ENCODE measurements around the gene RUVBL1. TPM values are rescaled to one million over a fixed set of nuclear protein-coding genes. Genes with fewer than 3 reads are reported as not detected.
"Not testable (repeated sequence)": the region's sequence is repeated elsewhere in the genome, so short reads cannot be mapped to it uniquely, and the experiment has no call there.

RUVBL1 gene
- total RNA-seq, result 46.8 and 59.5 TPM in 2 replicates

DNA sequence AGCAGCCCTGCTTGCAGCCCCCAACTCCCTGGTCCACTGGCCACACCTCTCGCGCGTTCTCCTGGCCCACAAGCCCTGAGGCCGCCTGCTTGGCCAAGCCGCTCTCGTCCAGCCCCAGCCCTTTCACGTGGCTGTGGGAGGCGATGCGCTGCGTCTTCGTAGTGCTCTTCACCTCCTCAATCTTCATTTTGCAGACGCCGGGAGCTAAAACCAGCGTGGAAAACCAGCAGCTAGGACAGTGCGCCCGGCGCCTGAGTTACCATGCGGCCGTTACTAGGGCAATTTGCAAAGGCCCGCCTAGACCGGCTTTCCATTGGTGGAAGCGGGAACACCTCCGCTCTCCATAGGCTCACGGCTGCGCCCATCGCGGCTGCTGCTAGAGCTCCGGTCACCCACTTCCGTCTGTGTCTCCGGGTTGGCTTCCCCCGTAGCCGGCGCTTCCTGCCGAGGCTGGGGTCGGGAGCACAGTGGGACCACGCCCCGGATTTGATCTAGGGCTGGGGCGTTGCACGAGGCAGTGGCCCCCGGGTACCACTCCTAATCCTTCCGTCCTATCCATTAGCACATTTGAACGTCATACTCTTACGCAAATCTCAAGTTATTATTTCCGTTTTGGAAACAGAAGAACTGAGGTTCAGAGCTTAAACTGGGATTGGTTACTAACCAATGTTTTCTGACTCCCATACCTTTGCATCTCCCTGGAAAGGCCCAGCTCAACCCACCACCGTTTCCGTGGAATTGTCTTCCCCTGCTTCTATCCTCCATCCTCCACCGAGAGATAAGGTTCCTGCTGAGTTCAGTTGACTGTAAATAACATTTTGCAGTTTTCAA, at the start of gene RUVBL1:
RUVBL1 (minus strand) TSS at position 275 of the 831 bp plus-strand sequence; CDS start at position 187, 88 bp downstream.
- peak; percentile 83 for DNase-seq (ENCODE audit: extremely low read depth, low read depth, low spot score)

DNA sequence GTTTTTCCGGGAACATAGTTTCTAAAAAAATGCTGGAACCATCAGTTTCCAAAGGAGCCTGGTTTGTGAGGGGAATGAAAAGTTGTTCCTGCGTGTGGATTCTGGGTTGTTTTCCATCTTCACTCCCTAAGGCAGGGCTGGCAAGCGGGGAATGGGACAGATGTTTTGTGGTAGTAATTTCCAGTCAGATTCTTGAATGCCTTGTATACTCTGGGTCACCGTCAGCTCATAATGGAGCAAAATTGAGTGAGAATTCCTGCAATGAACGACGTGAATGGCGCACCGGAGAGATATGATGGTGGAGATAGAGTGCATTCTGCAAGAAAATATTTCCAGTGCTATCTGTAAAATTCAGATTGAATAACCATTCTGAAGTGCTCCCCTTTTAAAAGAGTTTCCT, 49.6 kb upstream of the RUVBL1 start:
- DNase-seq (ENCODE audit: extremely low read depth, low read depth, low spot score), result no peak

DNA sequence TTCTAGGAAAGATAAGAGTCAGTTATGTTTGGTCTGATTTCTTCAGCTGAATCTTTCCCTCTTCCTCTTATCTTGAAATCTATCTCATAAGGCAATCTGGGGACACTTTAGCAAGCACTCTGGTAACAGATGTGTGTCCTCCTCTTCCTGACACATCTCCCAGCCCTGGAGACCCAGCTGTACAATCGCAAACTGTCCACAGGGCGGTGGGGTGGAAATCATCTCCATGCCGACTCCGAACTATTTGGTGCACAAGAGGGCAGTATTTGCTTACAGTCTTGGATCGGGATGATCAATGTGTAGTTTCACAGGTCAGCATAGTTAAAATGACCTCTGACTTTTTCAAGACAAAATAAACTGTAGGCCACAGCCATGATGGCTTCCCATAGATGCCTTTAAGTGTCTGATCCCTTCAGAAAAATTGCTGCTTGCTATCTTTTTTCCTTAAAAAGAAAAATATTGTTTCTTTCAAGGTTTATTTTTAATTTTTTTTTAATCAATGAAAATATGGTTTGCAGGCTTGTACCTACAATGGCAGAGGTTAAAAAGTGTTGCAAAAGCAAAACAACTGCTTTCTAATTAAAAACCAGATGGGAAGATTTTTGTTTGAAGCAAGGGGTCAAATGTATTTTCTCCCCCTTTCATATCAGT, 47.4 kb upstream of the RUVBL1 start:
- DNase-seq (ENCODE audit: extremely low read depth, low read depth, low spot score), result peak; percentile 36

GRCh38 chr3:128168836-128169235, 45.2 kb upstream of the RUVBL1 start:
- DNase-seq (ENCODE audit: extremely low read depth, low read depth, low spot score), result no peak

- DNase-seq (ENCODE audit: extremely low read depth, low read depth, low spot score), result no peak
Observed at GRCh38 chr3:128167973-128168674, 44.5 kb upstream of the RUVBL1 start.

- no peak for DNase-seq (ENCODE audit: extremely low read depth, low read depth, low spot score)
Observed at GRCh38 chr3:128167646-128167972, 44.0 kb upstream of the RUVBL1 start.

DNA sequence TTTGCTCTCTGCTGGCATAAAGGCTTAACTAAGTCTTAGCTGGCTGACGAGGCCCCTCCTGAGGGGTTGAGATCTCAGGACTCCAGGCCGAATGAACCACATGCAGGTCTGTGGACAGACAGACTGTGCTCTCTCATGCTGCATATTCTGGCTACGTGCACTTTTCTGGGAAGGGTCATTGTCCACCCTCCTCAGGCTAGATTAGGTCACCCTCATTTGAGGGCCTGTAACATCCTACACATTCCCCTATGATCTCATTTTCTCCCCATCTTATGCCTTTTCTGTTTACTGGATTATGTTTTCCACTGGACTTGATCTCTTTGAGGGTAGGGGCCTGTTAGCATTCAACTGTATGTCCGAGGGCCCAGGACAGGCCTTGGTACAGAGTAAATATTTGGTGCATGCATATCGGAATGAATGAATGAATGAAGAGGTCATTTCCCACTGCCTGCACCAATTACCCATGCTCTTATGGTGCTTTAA, 43.4 kb upstream of the RUVBL1 start:
- DNase-seq (ENCODE audit: extremely low read depth, low read depth, low spot score), result no peak

GRCh38 chr3:128163432-128163831, 39.8 kb upstream of the RUVBL1 start:
- DNase-seq (ENCODE audit: extremely low read depth, low read depth, low spot score), result no peak

DNA sequence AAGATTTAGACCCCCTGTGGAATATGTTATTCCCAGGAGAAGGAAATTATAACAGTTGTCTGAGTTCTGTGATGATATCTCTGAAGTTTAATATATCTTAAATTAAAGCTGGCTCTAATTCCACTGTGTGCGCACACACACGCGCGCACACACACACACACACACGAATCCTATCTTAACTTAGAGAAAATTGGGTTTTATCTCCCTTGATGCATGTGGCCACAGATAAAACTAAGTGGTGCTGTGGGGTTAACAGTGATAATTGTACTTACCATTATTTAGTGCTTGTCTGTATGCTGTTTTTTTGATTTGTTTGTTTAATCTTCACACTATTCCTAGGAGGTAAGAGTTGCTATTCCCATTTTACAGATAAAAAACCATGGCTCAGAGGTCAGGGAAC, 37.0 kb upstream of the RUVBL1 start:
- DNase-seq (ENCODE audit: extremely low read depth, low read depth, low spot score), result no peak

- DNase-seq (ENCODE audit: extremely low read depth, low read depth, low spot score), result no peak
Observed at GRCh38 chr3:128155616-128156360, 32.2 kb upstream of the RUVBL1 start.

- DNase-seq (ENCODE audit: extremely low read depth, low read depth, low spot score), result not testable (repeated sequence)
Observed at GRCh38 chr3:128154354-128154753, 30.7 kb upstream of the RUVBL1 start.

DNA sequence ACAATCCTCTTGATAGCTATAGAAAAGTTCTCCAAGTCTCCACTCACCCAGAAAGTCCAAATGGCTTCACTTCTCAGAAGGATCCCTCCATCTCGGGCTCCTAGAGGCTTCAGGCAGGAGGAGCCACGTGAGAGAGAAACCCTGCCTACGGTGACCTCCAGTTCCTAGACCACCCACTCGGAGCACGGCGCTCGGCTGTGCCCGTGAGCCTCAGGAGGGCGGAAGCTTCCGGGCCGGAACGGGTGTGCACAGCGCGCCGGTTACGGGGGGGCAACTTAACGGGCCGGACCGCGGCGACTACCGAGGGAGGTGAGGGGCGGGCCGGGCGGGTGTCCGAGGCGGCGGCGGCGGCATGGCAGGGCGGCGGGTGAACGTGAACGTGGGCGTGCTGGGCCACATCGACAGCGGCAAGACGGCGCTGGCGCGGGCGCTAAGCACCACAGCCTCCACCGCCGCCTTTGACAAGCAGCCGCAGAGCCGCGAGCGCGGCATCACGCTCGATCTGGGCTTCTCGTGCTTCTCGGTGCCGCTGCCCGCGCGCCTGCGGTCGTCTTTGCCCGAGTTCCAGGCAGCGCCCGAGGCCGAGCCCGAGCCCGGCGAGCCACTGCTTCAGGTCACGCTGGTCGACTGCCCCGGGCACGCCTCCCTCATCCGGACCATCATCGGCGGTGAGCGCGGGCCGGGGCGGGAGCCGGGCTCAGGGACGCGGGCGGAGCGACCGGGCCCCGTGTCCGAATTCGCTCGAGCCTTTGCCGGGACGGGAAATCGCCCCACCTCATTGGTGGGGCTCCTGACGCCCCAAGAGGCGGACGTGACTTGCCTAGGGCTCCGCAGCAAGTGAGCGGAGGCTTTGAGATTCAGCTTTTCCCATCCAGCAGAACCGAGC, 29.8 kb upstream of the RUVBL1 start, which contains the start of gene EEFSEC:
EEFSEC (plus strand) TSS at position 326 of the 886 bp plus-strand sequence; CDS start at position 353, 27 bp downstream.
- no peak for DNase-seq (ENCODE audit: extremely low read depth, low read depth, low spot score)

- DNase-seq (ENCODE audit: extremely low read depth, low read depth, low spot score), result no peak
Observed at GRCh38 chr3:128152419-128153155, 29.0 kb upstream of the RUVBL1 start.

DNA sequence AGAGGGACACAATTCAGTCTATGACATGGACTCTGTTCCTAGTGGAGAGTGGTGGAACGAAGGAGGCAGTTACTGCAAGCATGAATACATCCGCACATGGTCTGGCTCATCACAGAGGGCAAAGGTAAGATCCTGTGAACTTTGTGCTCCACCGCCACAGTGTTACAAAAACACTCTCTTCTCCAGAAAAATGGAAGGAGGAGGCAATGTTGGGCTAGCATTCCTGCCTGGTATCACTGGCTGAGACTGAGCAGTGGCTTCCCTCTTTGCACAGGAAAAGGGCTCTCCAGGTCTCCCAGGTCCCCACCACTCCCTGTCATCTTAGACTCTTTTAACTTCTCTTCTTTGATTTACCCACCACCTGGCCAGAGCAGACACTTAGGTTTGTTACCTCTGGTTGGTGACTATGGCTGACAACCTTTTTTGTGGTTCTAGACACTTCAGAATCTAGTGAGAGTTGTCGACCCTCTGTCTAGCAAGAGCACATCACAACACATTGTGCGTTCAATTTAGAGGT, 28.2 kb upstream of the RUVBL1 start:
- no peak for DNase-seq (ENCODE audit: extremely low read depth, low read depth, low spot score)

DNA sequence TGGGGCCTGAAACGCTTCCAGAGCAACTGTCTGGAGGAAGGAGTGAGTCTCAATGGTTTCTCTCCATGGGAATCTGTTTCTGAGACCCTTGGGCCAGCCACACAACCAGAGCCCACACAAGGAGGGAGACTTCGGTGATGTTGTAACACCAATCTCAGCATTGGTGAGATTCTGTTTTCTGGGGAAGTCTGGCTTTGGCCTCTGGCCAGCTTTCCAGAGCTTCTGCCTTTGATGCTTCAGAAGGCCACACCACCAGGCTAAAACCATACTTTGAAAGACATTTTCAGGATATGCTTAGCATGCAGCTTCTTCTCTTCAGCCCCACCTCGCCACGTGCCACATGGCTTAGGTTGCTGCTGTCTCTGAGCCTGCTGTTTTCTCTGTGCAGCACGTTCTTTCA, 26.0 kb upstream of the RUVBL1 start:
- DNase-seq (ENCODE audit: extremely low read depth, low read depth, low spot score), result no peak

- DNase-seq (ENCODE audit: extremely low read depth, low read depth, low spot score), result no peak
Observed at GRCh38 chr3:128146201-128146600, 22.6 kb upstream of the RUVBL1 start.

GRCh38 chr3:128145279-128145678, 21.7 kb upstream of the RUVBL1 start:
- no peak for DNase-seq (ENCODE audit: extremely low read depth, low read depth, low spot score)

GRCh38 chr3:128144512-128145187, 21.0 kb upstream of the RUVBL1 start:
- no peak for DNase-seq (ENCODE audit: extremely low read depth, low read depth, low spot score)

Measured in glomerular endothelial cell (primary cell).